Activated T-cell treated with anti-CD3 and anti-CD28 coated beads, Interleukin-2, amount 50 U/mL, for 72 hours (primary cell): ENCODE results near the gene TEAD4. TPM values are rescaled to one million over a fixed set of nuclear protein-coding genes. Genes with fewer than 3 reads are reported as not detected.

Source experiments
- ATAC-seq, 2 donors: fragments of 150-1000 bp; cut with Tn5 transposase; replicated peaks in 1 of 2; 2 replicates each; pipeline ENCODE4 v1.10.0; 2021; ENCODE audit warnings: moderate library complexity in 2 of 2, mild to moderate bottlenecking in 1 of 2
- DNase-seq, 2 donors: peaks; one replicate each; pipeline ENCODE4 v3.0.0; 2021 to 2022; ENCODE audit warnings: mixed read lengths in 1 of 2
- H3K27ac Mint-ChIP-seq: one replicate; pipeline ENCODE4 v1.8.0; 2022; ENCODE audit warnings: mild to moderate bottlenecking, moderate library complexity, mixed read lengths
- H3K27me3 Mint-ChIP-seq: one replicate; pipeline ENCODE4 v1.8.0; 2022; ENCODE audit warnings: low read depth, mixed read lengths
- H3K36me3 Mint-ChIP-seq, 2 donors: one replicate each; pipeline ENCODE4 v1.8.0; 2022; ENCODE audit warnings: mixed read lengths in 2 of 2, mild to moderate bottlenecking in 1 of 2; ENCODE audit not compliant: insufficient read depth in 2 of 2
- H3K4me1 Mint-ChIP-seq: one replicate; pipeline ENCODE4 v1.8.0; 2022; ENCODE audit warnings: low read depth, mixed read lengths
- H3K4me3 Mint-ChIP-seq, 2 donors: one replicate each; pipeline ENCODE4 v1.8.0; 2022; ENCODE audit warnings: mild to moderate bottlenecking in 2 of 2, mixed read lengths in 2 of 2, moderate library complexity in 2 of 2
- H3K9me3 Mint-ChIP-seq, 2 donors: one replicate each; pipeline ENCODE4 v1.8.0; 2022; ENCODE audit warnings: mixed read lengths in 2 of 2
- total RNA-seq, 2 donors: library from RNA; stranded (reverse); gene quantifications; one replicate each; pipeline ENCODE4 v1.2.3, GENCODE V29; 2022

Gene TEAD4
- total RNA-seq, 2 donors from 2014 or later = 3.5 to 3.8 TPM

GRCh38 chr12:2941524-2941923 is 17.7 kb upstream of the TEAD4 start:
- no peaks in the 10 kb centered on the region for H3K27me3 Mint-ChIP-seq
- no peaks in the 10 kb centered on the region for H3K9me3 Mint-ChIP-seq
- no peaks in the 10 kb centered on the region for H3K4me1 Mint-ChIP-seq
- ATAC-seq = no peak
- no peaks in the 10 kb centered on the region for H3K36me3 Mint-ChIP-seq
- no peak overlapping the region for H3K27ac Mint-ChIP-seq
- DNase-seq = no peak
- no peak overlapping the region for H3K4me3 Mint-ChIP-seq

GRCh38 chr12:2944401-2945047 is 14.7 kb upstream of the TEAD4 start:
- no peak overlapping the region for H3K27ac Mint-ChIP-seq
- no peaks in the 10 kb centered on the region for H3K9me3 Mint-ChIP-seq
- H3K4me1 Mint-ChIP-seq = no peaks in the 10 kb centered on the region
- ATAC-seq (peak; percentile 75 to 85), DNase-seq (peak; percentile 70 to 77)
- H3K36me3 Mint-ChIP-seq = no peaks in the 10 kb centered on the region
- peaks cover 5% of the 10 kb centered on the region for H3K27me3 Mint-ChIP-seq
- peak overlapping the region; percentile 52 to 62 for H3K4me3 Mint-ChIP-seq

GRCh38 chr12:2949411-2949810 is 9.8 kb upstream of the TEAD4 start:
- no peak for ATAC-seq
- no peaks in the 10 kb centered on the region for H3K9me3 Mint-ChIP-seq

GRCh38 chr12:2955888-2956287 is 3.3 kb upstream of the TEAD4 start:
- H3K36me3 Mint-ChIP-seq = peaks cover 2% of the 10 kb centered on the region in 2 donors
- no peaks in the 10 kb centered on the region for H3K9me3 Mint-ChIP-seq
- H3K27ac Mint-ChIP-seq = no peak overlapping the region
- peaks cover 44% of the 10 kb centered on the region for H3K27me3 Mint-ChIP-seq
- ATAC-seq = no peak
- H3K4me1 Mint-ChIP-seq = peaks cover 18% of the 10 kb centered on the region
- DNase-seq = no peak
- no peak overlapping the region for H3K4me3 Mint-ChIP-seq

More at GRCh38 chr12:2949411-2949810, 9.8 kb upstream of the TEAD4 start:
- Mint-ChIP-seq H3K4me3 (no peak overlapping the region), H3K4me1 (no peaks in the 10 kb centered on the region), H3K36me3 (no peaks in the 10 kb centered on the region), H3K27me3 (peaks cover 17% of the 10 kb centered on the region), H3K27ac (no peak overlapping the region)
- no peak for DNase-seq

DNA sequence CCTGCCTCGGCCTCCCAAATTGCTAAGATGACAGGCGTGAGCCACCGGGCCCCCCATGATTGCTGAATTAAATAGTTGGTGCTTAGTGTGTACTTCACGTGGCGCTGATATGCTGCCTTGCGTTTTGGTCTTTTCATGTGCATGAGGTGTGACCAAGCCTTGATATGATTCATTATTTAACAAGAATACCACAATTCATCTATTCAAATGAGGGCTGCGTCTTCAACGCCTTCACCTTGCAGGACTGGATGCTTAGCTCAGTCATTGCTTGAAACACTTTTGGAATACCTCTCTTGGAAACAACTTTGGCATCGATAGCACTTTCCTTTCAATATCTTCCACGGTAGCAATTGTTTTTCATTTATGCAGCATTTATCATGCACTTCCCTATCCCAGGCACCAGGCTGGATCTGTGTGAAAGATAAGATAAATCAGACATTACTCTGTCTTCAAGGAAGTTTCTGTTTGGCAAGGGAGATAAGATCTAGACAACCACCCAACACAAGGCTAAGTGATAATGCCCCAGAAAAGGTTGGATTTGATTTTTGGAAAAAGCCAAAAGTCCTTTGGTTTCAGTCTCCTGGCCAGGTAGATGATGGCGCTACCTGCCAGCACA is 1.3 kb upstream of the TEAD4 start:
- Mint-ChIP-seq H3K27me3 (peaks cover 53% of the 10 kb centered on the region), H3K36me3 (peaks cover 2% of the 10 kb centered on the region in 2 donors), H3K4me1 (peaks cover 18% of the 10 kb centered on the region), H3K27ac (no peak overlapping the region), H3K4me3 (peak overlapping the region; percentile 84 to 90), H3K9me3 (no peaks in the 10 kb centered on the region)
- DNase-seq (no peak), ATAC-seq (no peak)

DNA sequence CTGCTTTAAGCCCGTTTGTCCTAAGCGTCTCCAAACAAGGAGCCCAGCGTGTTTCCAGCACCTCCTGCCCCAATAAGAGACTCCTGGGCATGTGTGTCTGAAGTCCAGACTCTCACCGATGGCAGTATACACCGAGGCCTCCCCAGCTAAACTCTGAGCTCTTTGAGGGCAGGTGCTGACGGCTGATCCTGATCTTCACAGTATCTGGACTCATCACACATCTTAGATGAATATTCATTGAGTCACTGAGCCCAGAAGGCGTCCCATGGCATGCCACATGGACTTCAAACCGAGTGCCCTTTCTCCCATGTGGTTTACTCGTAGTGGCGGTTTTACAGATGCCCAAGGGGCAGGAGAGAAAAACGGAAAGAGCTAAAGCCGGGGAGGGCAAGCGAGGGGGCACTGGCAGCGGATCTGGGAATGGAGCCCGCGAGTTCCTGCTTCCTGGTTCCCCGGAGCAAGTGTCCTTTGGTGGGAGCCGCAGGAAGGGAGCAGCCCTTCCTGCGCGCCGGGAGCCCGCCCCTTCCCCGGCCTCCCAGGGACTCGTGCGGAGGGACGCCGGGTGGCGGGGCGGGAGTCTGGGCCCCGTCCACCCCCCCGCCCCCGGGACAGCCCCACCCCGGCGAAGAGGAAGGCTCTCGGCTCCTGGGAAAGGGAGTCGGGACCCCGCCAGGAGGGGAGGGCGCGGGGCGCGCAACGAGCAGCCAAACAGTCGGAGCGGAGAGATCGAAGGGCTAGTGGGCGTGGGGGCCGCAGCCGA is 585 bp upstream of the TEAD4 start:
- DNase-seq = no peak
- Mint-ChIP-seq H3K4me1 (peaks cover 18% of the 10 kb centered on the region), H3K4me3 (peak overlapping the region; percentile 84 to 90), H3K27ac (no peak overlapping the region), H3K9me3 (no peaks in the 10 kb centered on the region), H3K36me3 (peaks cover 2% of the 10 kb centered on the region in 2 donors), H3K27me3 (peaks cover 60% of the 10 kb centered on the region)
- ATAC-seq = no peak

DNA sequence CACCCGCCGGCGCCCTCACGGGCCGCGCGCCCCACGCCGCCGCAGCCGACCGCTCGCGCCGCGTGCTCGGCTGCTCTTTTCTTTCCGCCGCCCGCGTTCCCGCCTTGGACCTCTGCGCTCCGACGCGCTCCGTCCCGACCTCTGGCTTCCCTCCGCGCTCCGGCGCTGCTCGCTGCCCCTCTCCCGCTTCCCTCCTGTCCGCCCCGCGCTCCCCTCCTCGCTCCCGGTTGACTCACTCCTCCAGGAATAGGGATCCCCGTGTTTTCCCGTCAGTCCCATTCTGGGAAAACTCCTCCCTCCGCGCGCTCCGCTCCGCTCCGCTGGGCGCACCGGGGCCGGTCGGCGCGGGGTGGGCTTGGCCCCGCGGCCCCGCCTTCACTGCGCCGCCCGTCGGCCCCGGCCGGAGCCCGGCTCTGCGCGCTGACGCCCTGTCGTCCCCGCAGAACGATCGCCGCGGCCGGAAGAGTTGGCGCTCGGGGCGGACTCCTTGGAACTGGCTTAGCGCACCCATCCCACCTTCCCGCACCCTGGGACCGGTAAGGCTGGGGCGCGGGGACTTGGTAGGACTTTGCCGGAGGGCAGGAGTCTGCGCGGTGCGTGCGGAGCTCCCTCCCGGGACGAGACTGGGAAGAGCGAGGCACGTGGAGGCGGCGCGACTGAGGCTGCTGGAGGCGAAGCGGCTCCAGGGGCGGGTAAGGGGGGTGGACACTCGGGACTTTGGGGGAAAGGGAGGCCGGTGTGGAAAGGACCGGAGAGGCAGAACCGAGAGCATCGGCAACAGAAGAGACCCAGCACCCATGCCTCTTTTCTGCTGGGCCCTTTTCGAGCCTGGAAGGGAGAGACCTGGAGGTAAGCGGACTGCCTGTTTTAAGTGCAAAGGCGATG is 550 bp downstream of the TEAD4 start:
- peak overlapping the region; percentile 53 to 77 for H3K4me3 Mint-ChIP-seq
- peaks cover 18% of the 10 kb centered on the region for H3K4me1 Mint-ChIP-seq
- H3K27ac Mint-ChIP-seq = no peak overlapping the region
- peak; percentile 61 to 67 for ATAC-seq
- H3K9me3 Mint-ChIP-seq = no peaks in the 10 kb centered on the region
- H3K36me3 Mint-ChIP-seq = peaks cover 2% of the 10 kb centered on the region in 2 donors
- peak; percentile 34 to 45 for DNase-seq
- H3K27me3 Mint-ChIP-seq = peaks cover 61% of the 10 kb centered on the region

- Mint-ChIP-seq H3K27me3 (peaks cover 61% of the 10 kb centered on the region), H3K27ac (no peak overlapping the region)
- ATAC-seq = peak; percentile 76
These were observed 1.3 kb downstream of the TEAD4 start for GRCh38 chr12:2960390-2960956.

GRCh38 chr12:2960996-2961616 is 1.9 kb downstream of the TEAD4 start:
- Mint-ChIP-seq H3K4me3 (peak overlapping the region; percentile 51 to 77), H3K9me3 (no peaks in the 10 kb centered on the region), H3K36me3 (peaks cover 2% of the 10 kb centered on the region in 2 donors), H3K27ac (no peak overlapping the region), H3K4me1 (peaks cover 18% of the 10 kb centered on the region), H3K27me3 (peaks cover 59% of the 10 kb centered on the region)
- DNase-seq (no peak), ATAC-seq (no peak)

More at GRCh38 chr12:2960390-2960956, 1.3 kb downstream of the TEAD4 start:
- peaks cover 18% of the 10 kb centered on the region for H3K4me1 Mint-ChIP-seq
- peak overlapping the region; percentile 51 to 77 for H3K4me3 Mint-ChIP-seq
- DNase-seq = peak; percentile 22 to 42
- peaks cover 2% of the 10 kb centered on the region in 2 donors for H3K36me3 Mint-ChIP-seq
- no peaks in the 10 kb centered on the region for H3K9me3 Mint-ChIP-seq

DNA sequence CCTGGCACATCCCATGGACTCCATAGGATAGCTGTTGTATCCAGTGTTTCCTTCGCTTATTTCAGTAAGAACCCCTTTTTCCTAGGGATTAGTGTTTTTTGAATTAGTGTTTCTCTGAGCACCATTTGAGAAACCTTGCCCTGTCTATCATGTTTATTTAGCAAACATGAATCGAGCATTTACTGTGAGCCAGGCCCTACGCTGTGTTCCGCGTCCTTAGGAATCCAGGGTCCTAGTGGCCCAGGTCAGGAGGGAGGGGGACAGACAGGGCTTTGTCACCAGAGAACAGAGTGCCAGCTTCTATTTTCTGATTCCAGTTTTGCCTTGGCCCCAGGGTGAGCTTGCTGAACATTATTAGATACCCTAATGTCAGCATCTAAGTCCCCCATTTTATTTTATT is 2.5 kb downstream of the TEAD4 start:
- H3K36me3 Mint-ChIP-seq = peaks cover 2% of the 10 kb centered on the region in 2 donors
- peaks cover 53% of the 10 kb centered on the region for H3K27me3 Mint-ChIP-seq
- no peak overlapping the region for H3K27ac Mint-ChIP-seq
- no peak for DNase-seq
- H3K9me3 Mint-ChIP-seq = no peaks in the 10 kb centered on the region
- peaks cover 18% of the 10 kb centered on the region for H3K4me1 Mint-ChIP-seq
- no peak for ATAC-seq
- H3K4me3 Mint-ChIP-seq = no peak overlapping the region

- H3K27ac Mint-ChIP-seq = no peak overlapping the region
These were observed 4.1 kb downstream of the TEAD4 start for GRCh38 chr12:2963154-2963759.

More at GRCh38 chr12:2963154-2963759, 4.1 kb downstream of the TEAD4 start:
- ATAC-seq (no peak), DNase-seq (no peak)
- H3K9me3 Mint-ChIP-seq = no peaks in the 10 kb centered on the region
- peaks cover 16% of the 10 kb centered on the region for H3K4me1 Mint-ChIP-seq
- H3K4me3 Mint-ChIP-seq = no peak overlapping the region
- H3K36me3 Mint-ChIP-seq = peaks cover 2% of the 10 kb centered on the region in 2 donors
- H3K27me3 Mint-ChIP-seq = peaks cover 37% of the 10 kb centered on the region
